ENCODE results near the gene RRAS. TPM values are rescaled to one million over a fixed set of nuclear protein-coding genes. Genes with fewer than 3 reads are reported as not detected.
A peak's percentile ranks its signal among the peaks of the same experiment; 100 is the strongest.

RRAS gene
- total RNA-seq, 6 experiments from 2014 or later = 8.5 to 16.4 (median 11.5) TPM

GRCh38 chr19:49593233-49594113, 46.5 kb downstream of the RRAS start:
- Histone ChIP-seq H3K4me3 (no peak overlapping the region), H3K36me3 (peaks cover 0 to 22% (median 1%) of the 10 kb centered on the region in 4 donors), H3K9me3 (no peaks in the 10 kb centered on the region), H3K27ac (peak overlapping the region in 1 of 3 donors; percentile 19), H3K27me3 (no peaks in the 10 kb centered on the region), H3K4me1 (peaks cover 0 to 4% (median 0%) of the 10 kb centered on the region in 4 donors)
- no peak for TF ChIP-seq POLR2A (IDR thresholded peaks at IDR 0.05)
- TF ChIP-seq, protein P1, sequence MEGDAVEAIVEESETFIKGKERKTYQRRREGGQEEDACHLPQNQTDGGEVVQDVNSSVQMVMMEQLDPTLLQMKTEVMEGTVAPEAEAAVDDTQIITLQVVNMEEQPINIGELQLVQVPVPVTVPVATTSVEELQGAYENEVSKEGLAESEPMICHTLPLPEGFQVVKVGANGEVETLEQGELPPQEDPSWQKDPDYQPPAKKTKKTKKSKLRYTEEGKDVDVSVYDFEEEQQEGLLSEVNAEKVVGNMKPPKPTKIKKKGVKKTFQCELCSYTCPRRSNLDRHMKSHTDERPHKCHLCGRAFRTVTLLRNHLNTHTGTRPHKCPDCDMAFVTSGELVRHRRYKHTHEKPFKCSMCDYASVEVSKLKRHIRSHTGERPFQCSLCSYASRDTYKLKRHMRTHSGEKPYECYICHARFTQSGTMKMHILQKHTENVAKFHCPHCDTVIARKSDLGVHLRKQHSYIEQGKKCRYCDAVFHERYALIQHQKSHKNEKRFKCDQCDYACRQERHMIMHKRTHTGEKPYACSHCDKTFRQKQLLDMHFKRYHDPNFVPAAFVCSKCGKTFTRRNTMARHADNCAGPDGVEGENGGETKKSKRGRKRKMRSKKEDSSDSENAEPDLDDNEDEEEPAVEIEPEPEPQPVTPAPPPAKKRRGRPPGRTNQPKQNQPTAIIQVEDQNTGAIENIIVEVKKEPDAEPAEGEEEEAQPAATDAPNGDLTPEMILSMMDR (IDR thresholded peaks at IDR 0.05) = no peak
- 35% methylated on average over 20 of the region's 27 CpGs for WGBS (ENCODE audit: insufficient coverage, low coverage, low lambda C conversion rate, missing lambda C conversion rate)
- ATAC-seq = peak; percentile 17 to 31 (median 19)
- intact Hi-C loops (cut with DNase I) = loop anchor here in 1 of 2 donors (10.0 kb wide), 1 partner anchor 71 kb away; the partner anchor contains the start of genes BCL2L12 and IRF3
- DNase-seq = peak; percentile 84 to 89 (median 84)

DNA sequence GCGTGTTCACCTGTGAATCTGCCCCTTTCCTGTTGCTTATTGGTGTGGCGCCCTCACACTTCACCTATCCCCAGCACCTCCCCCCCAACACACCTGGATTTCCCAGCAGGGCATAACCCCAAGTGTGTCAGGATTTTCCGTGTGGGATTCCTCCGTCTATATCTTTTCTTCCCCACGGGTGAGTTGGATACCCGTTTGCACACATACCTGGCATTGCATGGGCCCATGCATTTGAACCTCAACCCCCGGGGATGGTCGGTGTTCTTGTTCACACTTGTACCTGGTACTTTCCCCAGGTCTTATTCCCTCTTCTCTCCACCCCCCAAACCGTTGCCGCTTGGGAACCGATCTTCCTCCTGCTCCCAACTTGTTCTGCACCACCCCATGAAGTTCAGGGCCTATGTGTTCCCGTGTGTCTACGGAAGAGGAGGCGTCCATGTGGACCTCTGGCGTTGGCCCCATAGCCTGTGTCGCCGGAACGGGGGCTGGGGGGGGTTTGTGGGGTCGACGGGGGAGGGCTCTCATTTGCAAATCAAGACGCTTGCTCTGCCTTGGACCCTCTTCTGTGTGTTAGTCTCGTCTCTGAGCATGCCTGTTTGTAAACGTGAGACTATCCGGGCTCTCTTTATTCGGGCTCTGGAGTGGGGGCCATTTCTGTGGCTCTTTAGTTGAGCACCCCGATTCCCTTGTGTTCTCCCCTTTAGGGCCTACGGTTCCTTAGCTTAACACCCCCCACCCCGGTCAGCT, 47.3 kb downstream of the RRAS start:
- peak overlapping the region; percentile 76 to 83 (median 77) for H3K4me3 ChIP-seq
- peaks cover 0 to 4% (median 0%) of the 10 kb centered on the region in 4 donors for H3K4me1 ChIP-seq
- WGBS (ENCODE audit: insufficient coverage, low coverage, low lambda C conversion rate, missing lambda C conversion rate) = 24% methylated on average over 22 of the region's 28 CpGs
- DNase-seq (no peak), ATAC-seq (no peak)
- no peak overlapping the region for H3K27ac ChIP-seq
- peaks cover 0 to 20% (median 1%) of the 10 kb centered on the region in 4 donors for H3K36me3 ChIP-seq
- H3K27me3 ChIP-seq = no peaks in the 10 kb centered on the region
- TF ChIP-seq POLR2A (IDR thresholded peaks at IDR 0.05) = no peak
- TF ChIP-seq, protein P1 (IDR thresholded peaks at IDR 0.05) = no peak
- intact Hi-C loops (cut with DNase I) = loop anchor here in 1 of 2 donors (10.0 kb wide), 1 partner anchor 72 kb away; the partner anchor contains the start of genes BCL2L12 and IRF3
- no peaks in the 10 kb centered on the region for H3K9me3 ChIP-seq

- no peak for ATAC-seq
- peaks cover 0 to 4% (median 0%) of the 10 kb centered on the region in 4 donors for H3K4me1 ChIP-seq
- WGBS (ENCODE audit: insufficient coverage, low coverage, low lambda C conversion rate, missing lambda C conversion rate) = under 1% methylated on average over 24 of the region's 51 CpGs
- peak overlapping the region in 2 of 3 donors; percentile 57 to 82 for H3K27ac ChIP-seq
- H3K4me3 ChIP-seq = peak overlapping the region; percentile 76 to 83 (median 77)
- TF ChIP-seq, protein P1 (IDR thresholded peaks at IDR 0.05) = no peak
- TF ChIP-seq POLR2A (IDR thresholded peaks at IDR 0.05) = no peak
- DNase-seq = peak; percentile 52 to 64 (median 63)
- H3K27me3 ChIP-seq = no peaks in the 10 kb centered on the region
- intact Hi-C loops (cut with DNase I) = loop anchor here in 1 of 2 donors (10.0 kb wide), 1 partner anchor 73 kb away; the partner anchor contains the start of genes BCL2L12 and IRF3
- peaks cover 0 to 13% (median 1%) of the 10 kb centered on the region in 4 donors for H3K36me3 ChIP-seq
- no peaks in the 10 kb centered on the region for H3K9me3 ChIP-seq
These were observed 48.0 kb downstream of the RRAS start for GRCh38 chr19:49591731-49592485.

All from right lobe of liver (tissue), 6 donors.